HL-60 (cell line): Measurements from ENCODE around the gene RPUSD3.

Experiments
- DNase-seq, 2 experiments: peaks; one replicate each; pipeline ENCODE4 v3.0.0-alpha.2; 2010 to 2020; ENCODE audit warnings: low read depth in 1 of 2, low spot score in 1 of 2
- H3K27ac ChIP-seq: fragments of 250-450 bp; sonication (Bioruptor Pico); replicated peaks from 2 replicates; pipeline ENCODE4 v1.5.1; 2020; ENCODE audit warnings: mild to moderate bottlenecking, moderate library complexity
- H3K27me3 ChIP-seq: fragments of 250-450 bp; sonication (Bioruptor Pico); 2 replicates; pipeline ENCODE4 v1.5.1; 2021; ENCODE audit warnings: mild to moderate bottlenecking, moderate library complexity; ENCODE audit not compliant: insufficient read depth, poor library complexity, severe bottlenecking
- H3K4me3 ChIP-seq: replicated peaks from 2 replicates; pipeline ENCODE4 v1.5.1; 2011; ENCODE audit warnings: mild to moderate bottlenecking, control low read depth, low read length; ENCODE audit not compliant: insufficient read depth
- GABPA ChIP-seq: IDR thresholded peaks from 2 replicates; pipeline ENCODE4 v1.6.1; 2012; ENCODE audit warnings: low read depth
- POLR2AphosphoS5 ChIP-seq: IDR thresholded peaks from 2 replicates; pipeline ENCODE4 v1.6.1; 2012; ENCODE audit warnings: low read depth
- SPI1 ChIP-seq: IDR thresholded peaks from 2 replicates; pipeline ENCODE4 v1.6.1; 2012; ENCODE audit warnings: low read depth, mild to moderate bottlenecking, borderline replicate concordance
- TF ChIP-seq, protein P1 (sequence below): IDR thresholded peaks from 2 replicates; pipeline ENCODE4 v1.6.1; 2012; ENCODE audit warnings: low read depth; ENCODE audit not compliant: insufficient replicate concordance
- TF ChIP-seq, protein P2 (sequence below): IDR thresholded peaks from one replicate; pipeline ENCODE4 v1.5.1; 2011; ENCODE audit warnings: low read length, control low read depth, inconsistent platforms; ENCODE audit not compliant: insufficient read depth

The RPUSD3 gene

DNA sequence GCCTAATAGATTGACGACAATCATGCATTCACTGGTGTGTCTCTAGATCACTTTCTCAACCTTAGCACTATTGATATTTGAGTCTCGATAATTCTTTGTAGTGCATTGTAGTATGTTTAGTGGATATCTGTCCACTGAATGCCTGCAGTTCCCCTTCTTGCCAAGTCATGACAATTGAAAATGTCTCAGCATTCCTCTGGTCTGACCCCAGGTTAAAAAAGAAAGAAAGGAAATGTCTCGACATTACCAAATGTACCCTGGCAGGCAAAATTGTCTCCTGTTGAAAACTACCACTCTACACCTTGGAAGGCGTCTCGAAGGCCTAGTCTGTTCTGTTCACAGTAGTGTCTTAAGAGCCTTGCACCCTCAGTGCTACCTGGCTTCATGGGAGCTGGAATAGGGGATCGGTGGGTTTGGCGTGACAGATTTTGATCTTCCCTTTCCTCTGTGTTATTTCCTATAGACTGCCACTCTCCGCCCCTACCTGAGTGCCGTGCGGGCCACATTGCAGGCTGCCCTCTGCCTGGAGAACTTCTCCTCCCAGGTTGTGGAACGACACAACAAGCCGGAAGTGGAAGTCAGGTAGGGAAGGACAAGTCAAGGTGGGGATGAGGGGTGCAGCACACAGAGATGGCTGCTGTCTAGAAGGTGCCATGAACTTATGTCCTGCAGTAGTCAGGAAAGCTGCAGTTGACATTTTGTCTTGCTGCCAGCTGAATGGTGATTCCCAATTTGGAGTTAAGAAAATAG is 46.4 kb downstream of the RPUSD3 start:
- H3K27ac ChIP-seq, result no peak overlapping the region
- no peaks in the 10 kb centered on the region for H3K27me3 ChIP-seq
- no peak for TF ChIP-seq GABPA
- TF ChIP-seq SPI1, result no peak
- no peak for TF ChIP-seq POLR2AphosphoS5
- TF ChIP-seq, protein P1, sequence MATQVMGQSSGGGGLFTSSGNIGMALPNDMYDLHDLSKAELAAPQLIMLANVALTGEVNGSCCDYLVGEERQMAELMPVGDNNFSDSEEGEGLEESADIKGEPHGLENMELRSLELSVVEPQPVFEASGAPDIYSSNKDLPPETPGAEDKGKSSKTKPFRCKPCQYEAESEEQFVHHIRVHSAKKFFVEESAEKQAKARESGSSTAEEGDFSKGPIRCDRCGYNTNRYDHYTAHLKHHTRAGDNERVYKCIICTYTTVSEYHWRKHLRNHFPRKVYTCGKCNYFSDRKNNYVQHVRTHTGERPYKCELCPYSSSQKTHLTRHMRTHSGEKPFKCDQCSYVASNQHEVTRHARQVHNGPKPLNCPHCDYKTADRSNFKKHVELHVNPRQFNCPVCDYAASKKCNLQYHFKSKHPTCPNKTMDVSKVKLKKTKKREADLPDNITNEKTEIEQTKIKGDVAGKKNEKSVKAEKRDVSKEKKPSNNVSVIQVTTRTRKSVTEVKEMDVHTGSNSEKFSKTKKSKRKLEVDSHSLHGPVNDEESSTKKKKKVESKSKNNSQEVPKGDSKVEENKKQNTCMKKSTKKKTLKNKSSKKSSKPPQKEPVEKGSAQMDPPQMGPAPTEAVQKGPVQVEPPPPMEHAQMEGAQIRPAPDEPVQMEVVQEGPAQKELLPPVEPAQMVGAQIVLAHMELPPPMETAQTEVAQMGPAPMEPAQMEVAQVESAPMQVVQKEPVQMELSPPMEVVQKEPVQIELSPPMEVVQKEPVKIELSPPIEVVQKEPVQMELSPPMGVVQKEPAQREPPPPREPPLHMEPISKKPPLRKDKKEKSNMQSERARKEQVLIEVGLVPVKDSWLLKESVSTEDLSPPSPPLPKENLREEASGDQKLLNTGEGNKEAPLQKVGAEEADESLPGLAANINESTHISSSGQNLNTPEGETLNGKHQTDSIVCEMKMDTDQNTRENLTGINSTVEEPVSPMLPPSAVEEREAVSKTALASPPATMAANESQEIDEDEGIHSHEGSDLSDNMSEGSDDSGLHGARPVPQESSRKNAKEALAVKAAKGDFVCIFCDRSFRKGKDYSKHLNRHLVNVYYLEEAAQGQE, result no peak

DNA sequence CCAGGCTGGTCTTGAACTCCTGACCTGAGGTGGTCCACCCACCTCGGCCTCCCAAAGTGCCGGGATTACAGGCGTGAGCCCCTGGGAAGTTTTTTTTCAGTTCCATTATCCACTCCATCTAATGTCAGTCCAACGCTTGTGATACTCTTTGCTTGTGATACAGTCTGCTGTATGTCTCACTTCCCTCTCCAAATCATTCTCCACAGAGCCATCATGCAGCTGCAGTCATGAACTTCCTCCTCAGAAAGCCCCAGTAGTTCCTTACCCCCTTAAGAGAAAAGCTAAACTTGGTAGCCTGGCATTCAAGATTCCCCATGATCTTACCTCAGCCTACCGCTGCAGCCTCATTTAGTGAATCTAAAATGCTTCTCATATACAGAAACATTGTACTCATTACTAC is 48.6 kb downstream of the RPUSD3 start:
- Histone ChIP-seq H3K4me3 (no peak overlapping the region), H3K27me3 (no peaks in the 10 kb centered on the region), H3K27ac (no peak overlapping the region)
- DNase-seq, result peak in 1 of 2 experiments; percentile 48
- TF ChIP-seq POLR2AphosphoS5 (peak; percentile 20; the same call in 1 of the 2 replicates), SPI1 (peak; percentile 50; the same call in 1 of the 2 replicates), GABPA (no peak)
- TF ChIP-seq, protein P2, sequence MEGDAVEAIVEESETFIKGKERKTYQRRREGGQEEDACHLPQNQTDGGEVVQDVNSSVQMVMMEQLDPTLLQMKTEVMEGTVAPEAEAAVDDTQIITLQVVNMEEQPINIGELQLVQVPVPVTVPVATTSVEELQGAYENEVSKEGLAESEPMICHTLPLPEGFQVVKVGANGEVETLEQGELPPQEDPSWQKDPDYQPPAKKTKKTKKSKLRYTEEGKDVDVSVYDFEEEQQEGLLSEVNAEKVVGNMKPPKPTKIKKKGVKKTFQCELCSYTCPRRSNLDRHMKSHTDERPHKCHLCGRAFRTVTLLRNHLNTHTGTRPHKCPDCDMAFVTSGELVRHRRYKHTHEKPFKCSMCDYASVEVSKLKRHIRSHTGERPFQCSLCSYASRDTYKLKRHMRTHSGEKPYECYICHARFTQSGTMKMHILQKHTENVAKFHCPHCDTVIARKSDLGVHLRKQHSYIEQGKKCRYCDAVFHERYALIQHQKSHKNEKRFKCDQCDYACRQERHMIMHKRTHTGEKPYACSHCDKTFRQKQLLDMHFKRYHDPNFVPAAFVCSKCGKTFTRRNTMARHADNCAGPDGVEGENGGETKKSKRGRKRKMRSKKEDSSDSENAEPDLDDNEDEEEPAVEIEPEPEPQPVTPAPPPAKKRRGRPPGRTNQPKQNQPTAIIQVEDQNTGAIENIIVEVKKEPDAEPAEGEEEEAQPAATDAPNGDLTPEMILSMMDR, result no peak
- TF ChIP-seq, protein P1, result no peak

More for the DNA sequence above, 46.4 kb downstream of the RPUSD3 start:
- no peak overlapping the region for H3K4me3 ChIP-seq
- DNase-seq, result no peak

DNA sequence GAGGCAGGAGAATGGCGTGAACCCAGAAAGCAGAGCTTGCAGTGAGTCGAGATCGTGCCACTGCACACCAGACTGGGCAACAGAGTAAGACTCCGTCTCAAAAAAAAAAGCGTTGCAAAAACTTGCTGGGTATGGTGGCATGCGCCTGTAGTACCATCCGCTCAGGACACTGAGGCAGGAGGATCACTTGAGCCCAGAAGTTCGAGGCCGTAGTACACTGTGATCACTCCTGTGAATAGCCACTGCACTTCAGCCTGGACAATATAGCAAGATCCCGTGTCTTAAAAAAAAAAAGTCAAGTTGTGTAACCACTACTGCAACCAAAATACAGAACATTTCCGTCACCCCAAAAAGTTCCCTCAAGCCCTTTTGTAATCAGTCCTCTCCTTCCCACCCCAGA is 49.4 kb downstream of the RPUSD3 start:
- TF ChIP-seq, protein P2, result no peak
- TF ChIP-seq POLR2AphosphoS5, result no peak
- TF ChIP-seq, protein P1, result no peak
- no peak for TF ChIP-seq GABPA
- no peak for TF ChIP-seq SPI1
- no peaks in the 10 kb centered on the region for H3K27me3 ChIP-seq
- H3K27ac ChIP-seq, result no peak overlapping the region
- no peak overlapping the region for H3K4me3 ChIP-seq
- DNase-seq, result no peak
